GM06990 (cell line): ENCODE measurements around the gene KNCN.

ENCODE experiments used
- DNase-seq: peaks from one replicate; pipeline ENCODE4 v3.0.0-alpha.2; 2011; ENCODE audit not compliant: insufficient read length; ENCODE audit errors: extremely low read depth
- H3K27me3 ChIP-seq: replicated peaks from 2 replicates; pipeline ENCODE4 v1.6.0; 2011; ENCODE audit warnings: low read length; ENCODE audit not compliant: control insufficient read depth, insufficient read depth
- H3K36me3 ChIP-seq: 2 replicates; pipeline ENCODE4 v1.5.1; 2011; ENCODE audit warnings: low read length; ENCODE audit not compliant: control insufficient read depth, insufficient read depth
- H3K4me3 ChIP-seq: replicated peaks from 2 replicates; pipeline ENCODE4 v1.5.1; 2011; ENCODE audit warnings: low read depth, mild to moderate bottlenecking, control low read depth, low read length
- CTCF ChIP-seq: IDR thresholded peaks from 2 replicates; pipeline ENCODE4 v1.5.1; 2011; ENCODE audit warnings: low read length, control low read depth, mild to moderate bottlenecking, inconsistent platforms; ENCODE audit not compliant: insufficient read depth, poor library complexity, severe bottlenecking

The KNCN gene

GRCh38 chr1:46516200-46516950, 35.1 kb downstream of the KNCN start:
- Histone ChIP-seq H3K4me3 (no peak overlapping the region), H3K36me3 (no peaks in the 10 kb centered on the region), H3K27me3 (no peaks in the 10 kb centered on the region; the same call in 1 of the 2 replicates)
- DNase-seq: no peak
- no peak for TF ChIP-seq CTCF

GRCh38 chr1:46515576-46515975, 35.9 kb downstream of the KNCN start:
- Histone ChIP-seq H3K4me3 (no peak overlapping the region), H3K27me3 (no peaks in the 10 kb centered on the region; the same call in 1 of the 2 replicates), H3K36me3 (no peaks in the 10 kb centered on the region)
- TF ChIP-seq CTCF: no peak
- DNase-seq: no peak

- no peaks in the 10 kb centered on the region; the same call in 1 of the 2 replicates for H3K27me3 ChIP-seq
- DNase-seq: no peak
- H3K36me3 ChIP-seq: no peaks in the 10 kb centered on the region
- no peak overlapping the region for H3K4me3 ChIP-seq
- no peak for TF ChIP-seq CTCF
Observed at GRCh38 chr1:46513536-46513935, 37.9 kb downstream of the KNCN start.

- no peak for DNase-seq
- Histone ChIP-seq H3K4me3 (no peak overlapping the region), H3K27me3 (no peaks in the 10 kb centered on the region; the same call in 1 of the 2 replicates), H3K36me3 (no peaks in the 10 kb centered on the region)
- TF ChIP-seq CTCF: no peak
Observed at GRCh38 chr1:46512792-46513190, 38.7 kb downstream of the KNCN start.

- Histone ChIP-seq H3K27me3 (no peaks in the 10 kb centered on the region; the same call in 1 of the 2 replicates), H3K36me3 (no peaks in the 10 kb centered on the region), H3K4me3 (no peak overlapping the region)
- no peak for TF ChIP-seq CTCF
- DNase-seq: no peak
Observed at GRCh38 chr1:46512135-46512791, 39.2 kb downstream of the KNCN start.
